H1 (cell line): ENCODE results near the gene SPDYE4. TPM values are rescaled to one million over a fixed set of nuclear protein-coding genes. Genes with fewer than 3 reads are reported as not detected.

ENCODE experiments used
- CEBPB ChIP-seq: IDR thresholded peaks from 2 replicates; pipeline ENCODE4 v1.6.1; 2012; ENCODE audit warnings: low read depth, low read length
- CHD7 ChIP-seq: fragments of 300-600 bp; sonication (generic); IDR thresholded peaks from 2 replicates; pipeline ENCODE4 v1.7.1; 2012; ENCODE audit warnings: low read length, moderate library complexity, mild to moderate bottlenecking, inconsistent platforms; ENCODE audit not compliant: insufficient replicate concordance
- HDAC2 ChIP-seq, 2 experiments: fragments of 300-600 bp in 1 of 2; sonication (generic) in 1 of 2; IDR thresholded peaks; 2 replicates each; pipeline ENCODE4 v1.6.1; 2011 to 2012; ENCODE audit warnings: low read depth in 2 of 2, low read length in 2 of 2, mild to moderate bottlenecking in 2 of 2, moderate library complexity in 2 of 2, borderline replicate concordance in 1 of 2, inconsistent platforms in 1 of 2
- KDM5A ChIP-seq: fragments of 200-600 bp; IDR thresholded peaks from 2 replicates; pipeline ENCODE4 v1.7.1; 2012; ENCODE audit warnings: mild to moderate bottlenecking, low read length, inconsistent platforms, mixed read lengths
- NRF1 ChIP-seq: IDR thresholded peaks from 2 replicates; pipeline ENCODE4 v1.6.1; 2011; ENCODE audit warnings: mild to moderate bottlenecking, low read depth, low read length, improper control_type of control experiment
- PHF8 ChIP-seq: fragments of 200-600 bp; sonication (generic); conservative IDR thresholded peaks from 2 replicates; pipeline ENCODE4 v1.7.1; 2012; ENCODE audit warnings: low read depth, mild to moderate bottlenecking, inconsistent platforms, low read length, moderate library complexity
- RFX5 ChIP-seq: IDR thresholded peaks from 2 replicates; pipeline ENCODE4 v1.6.1; 2011; ENCODE audit warnings: low read depth, low read length, improper control_type of control experiment, borderline replicate concordance
- TAF1 ChIP-seq: IDR thresholded peaks from 2 replicates; pipeline ENCODE4 v1.6.1; 2011; ENCODE audit warnings: mild to moderate bottlenecking, low read depth, low read length
- TBP ChIP-seq: IDR thresholded peaks from 2 replicates; pipeline ENCODE4 v1.6.1; 2011; ENCODE audit warnings: low read depth, low read length, improper control_type of control experiment
- polyA plus RNA-seq, 7 experiments: library from polyadenylated mRNA; depleted of rRNA in 3 of 7; stranded (reverse) in 5 of 7; unstranded in 2 of 7; fragments of >200 nt in 5 of 7; fragments of 200-250 nt in 2 of 7; gene quantifications; 1 replicate in 5 of 7; 2 replicates in 1 of 7; 4 replicates in 1 of 7; pipeline versions ENCODE4 v1.2.1 to v1.2.3, GENCODE V29; 2011 to 2013; ENCODE audit warnings: missing spikeins in 2 of 7, mixed read lengths in 2 of 7
- total RNA-seq: library from RNA; stranded (reverse); fragmentation: NEBNext Ultra II Directional; extraction: Animal tissue kit (Norgen Biotek cat#: 25700); gene quantifications from 2 replicates; pipeline ENCODE4 v1.2.1, GENCODE V29; 2021

SPDYE4 gene
- total and polyA plus RNA-seq, 2 of the 8 experiments (the other 6 are each of a cell fraction or from before 2014, with no cell fraction given), result not detected

GRCh38 chr17:8720596-8720995, 37.8 kb downstream of the SPDYE4 start (continued):
- TF ChIP-seq CHD7 (no peak), CEBPB (no peak), TBP (no peak), NRF1 (no peak), RFX5 (no peak), PHF8 (no peak), HDAC2 (IDR thresholded peaks at IDR 0.05; ENCODE audit: borderline replicate concordance in 1 of 2, low read depth in 2 of 2, low read length in 2 of 2) (no peak), KDM5A (no peak), TAF1 (no peak)
